ENCODE measurements around the gene CENPT. TPM values are rescaled to one million over a fixed set of nuclear protein-coding genes. Genes with fewer than 3 reads are reported as not detected.

CENPT gene
- total and polyA plus RNA-seq, 2 donors from 2014 or later = 25.3 to 42.5 TPM

DNA sequence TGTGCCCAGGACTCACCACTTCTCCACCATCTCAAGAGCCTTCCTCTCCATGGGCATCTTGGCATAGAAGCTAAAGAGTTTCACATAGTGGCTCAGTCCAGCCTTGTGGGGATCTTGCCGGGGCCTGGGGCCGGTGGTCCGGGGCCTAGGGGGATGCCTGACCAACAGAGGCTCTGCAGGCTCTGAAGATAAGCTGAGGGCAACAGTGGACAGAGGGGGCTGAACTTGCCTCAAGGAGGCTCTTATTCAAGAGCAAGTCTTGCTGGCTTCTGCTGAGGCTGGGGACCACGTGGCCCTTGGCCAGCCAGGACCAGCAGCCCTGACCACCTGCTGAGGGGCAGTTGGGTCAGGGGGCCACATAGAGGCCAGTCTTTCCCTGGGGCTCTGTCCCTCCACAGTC lies 18.8 kb downstream of the CENPT start:
- intact Hi-C loops (cut with DNase I) = no loop called here

DNA sequence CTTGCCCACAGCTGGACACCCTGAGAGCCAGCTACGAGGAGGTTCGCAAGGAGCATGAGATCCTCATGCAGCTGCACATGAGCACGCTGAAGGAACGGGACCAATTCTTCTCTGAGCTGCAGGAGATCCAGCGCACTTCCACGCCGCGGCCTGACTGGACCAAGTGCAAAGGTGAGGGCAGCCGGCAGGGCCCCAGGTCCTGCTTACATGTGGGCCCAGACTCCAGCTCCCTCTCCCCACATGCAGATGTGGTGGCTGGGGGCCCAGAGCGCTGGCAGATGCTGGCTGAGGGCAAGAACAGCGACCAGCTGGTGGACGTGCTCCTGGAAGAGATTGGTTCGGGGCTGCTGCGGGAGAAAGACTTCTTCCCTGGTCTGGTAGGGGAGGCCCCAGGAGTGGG lies 21.6 kb downstream of the CENPT start:
- no peaks in the 10 kb centered on the region for H3K4me1 ChIP-seq (ENCODE audit: control insufficient read depth in 2 of 3, insufficient read depth in 2 of 3, low read depth in 1 of 3, low read length in 3 of 3)
- no peak overlapping the region for H3K27ac ChIP-seq (ENCODE audit: low read depth in 2 of 2, low read length in 2 of 2)
- intact Hi-C loops (cut with DNase I) = no loop called here
- no peak overlapping the region for H3K4me3 ChIP-seq (ENCODE audit: low read length in 3 of 3)
- TF ChIP-seq, protein P1, sequence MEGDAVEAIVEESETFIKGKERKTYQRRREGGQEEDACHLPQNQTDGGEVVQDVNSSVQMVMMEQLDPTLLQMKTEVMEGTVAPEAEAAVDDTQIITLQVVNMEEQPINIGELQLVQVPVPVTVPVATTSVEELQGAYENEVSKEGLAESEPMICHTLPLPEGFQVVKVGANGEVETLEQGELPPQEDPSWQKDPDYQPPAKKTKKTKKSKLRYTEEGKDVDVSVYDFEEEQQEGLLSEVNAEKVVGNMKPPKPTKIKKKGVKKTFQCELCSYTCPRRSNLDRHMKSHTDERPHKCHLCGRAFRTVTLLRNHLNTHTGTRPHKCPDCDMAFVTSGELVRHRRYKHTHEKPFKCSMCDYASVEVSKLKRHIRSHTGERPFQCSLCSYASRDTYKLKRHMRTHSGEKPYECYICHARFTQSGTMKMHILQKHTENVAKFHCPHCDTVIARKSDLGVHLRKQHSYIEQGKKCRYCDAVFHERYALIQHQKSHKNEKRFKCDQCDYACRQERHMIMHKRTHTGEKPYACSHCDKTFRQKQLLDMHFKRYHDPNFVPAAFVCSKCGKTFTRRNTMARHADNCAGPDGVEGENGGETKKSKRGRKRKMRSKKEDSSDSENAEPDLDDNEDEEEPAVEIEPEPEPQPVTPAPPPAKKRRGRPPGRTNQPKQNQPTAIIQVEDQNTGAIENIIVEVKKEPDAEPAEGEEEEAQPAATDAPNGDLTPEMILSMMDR (IDR thresholded peaks at IDR 0.05; ENCODE audit: borderline replicate concordance, extremely low read depth, insufficient read depth) = no peak
- H3K36me3 ChIP-seq (ENCODE audit: control insufficient read depth in 2 of 3, insufficient read depth in 3 of 3, low read length in 3 of 3) = peaks cover 0 to 13% (median 7%) of the 10 kb centered on the region in 3 donors
- no peak overlapping the region for H3K9ac ChIP-seq (ENCODE audit: low read length in 3 of 3)
- FAIRE-seq = no peak
- H3K27me3 ChIP-seq (ENCODE audit: control insufficient read depth, insufficient read depth, low read length) = no peaks in the 10 kb centered on the region
- no peak for DNase-seq
- no peaks in the 10 kb centered on the region for H3K9me3 ChIP-seq (ENCODE audit: control insufficient read depth in 2 of 3, insufficient read depth in 1 of 3, low read length in 3 of 3)

More for the DNA sequence above, 18.8 kb downstream of the CENPT start:
- DNase-seq = no peak
- Histone ChIP-seq H3K9ac (ENCODE audit: low read length in 3 of 3) (no peak overlapping the region), H3K9me3 (ENCODE audit: control insufficient read depth in 2 of 3, insufficient read depth in 1 of 3, low read length in 3 of 3) (no peaks in the 10 kb centered on the region), H3K4me3 (ENCODE audit: low read length in 3 of 3) (no peak overlapping the region), H3K4me1 (ENCODE audit: control insufficient read depth in 2 of 3, insufficient read depth in 2 of 3, low read depth in 1 of 3, low read length in 3 of 3) (peaks cover 0 to 8% (median 3%) of the 10 kb centered on the region in 3 donors), H3K27ac (ENCODE audit: low read depth in 2 of 2, low read length in 2 of 2) (no peak overlapping the region), H3K27me3 (ENCODE audit: control insufficient read depth, insufficient read depth, low read length) (no peaks in the 10 kb centered on the region), H3K36me3 (ENCODE audit: control insufficient read depth in 2 of 3, insufficient read depth in 3 of 3, low read length in 3 of 3) (peaks cover 0 to 22% (median 10%) of the 10 kb centered on the region in 3 donors)
- TF ChIP-seq, protein P1 (IDR thresholded peaks at IDR 0.05; ENCODE audit: borderline replicate concordance, extremely low read depth, insufficient read depth) = no peak
- FAIRE-seq = no peak

DNA sequence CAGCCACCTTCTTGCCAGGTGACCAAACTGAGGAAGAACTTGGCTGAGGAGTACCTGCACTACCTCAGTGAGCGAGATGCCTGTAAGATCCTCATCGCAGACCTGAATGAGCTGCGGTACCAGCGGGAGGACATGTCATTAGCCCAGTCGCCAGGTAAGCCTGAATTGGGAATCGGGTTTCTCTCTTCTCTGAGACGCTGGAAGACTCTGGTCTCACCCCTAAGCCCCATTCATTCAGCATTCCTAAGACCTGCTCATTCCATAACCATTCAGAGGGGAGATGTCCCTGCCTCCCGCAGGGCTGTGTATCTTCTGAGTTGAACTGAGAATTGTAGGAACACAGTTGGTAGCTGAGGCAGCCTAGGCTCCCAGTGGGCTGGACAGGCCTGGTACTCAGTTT lies 22.4 kb downstream of the CENPT start:
- TF ChIP-seq, protein P1 (IDR thresholded peaks at IDR 0.05; ENCODE audit: borderline replicate concordance, extremely low read depth, insufficient read depth) = no peak
- H3K27me3 ChIP-seq (ENCODE audit: control insufficient read depth, insufficient read depth, low read length) = no peaks in the 10 kb centered on the region
- no peak overlapping the region for H3K9ac ChIP-seq (ENCODE audit: low read length in 3 of 3)
- no peaks in the 10 kb centered on the region for H3K4me1 ChIP-seq (ENCODE audit: control insufficient read depth in 2 of 3, insufficient read depth in 2 of 3, low read depth in 1 of 3, low read length in 3 of 3)
- H3K36me3 ChIP-seq (ENCODE audit: control insufficient read depth in 2 of 3, insufficient read depth in 3 of 3, low read length in 3 of 3) = peaks cover 0 to 9% (median 5%) of the 10 kb centered on the region in 3 donors
- no peak for FAIRE-seq
- H3K9me3 ChIP-seq (ENCODE audit: control insufficient read depth in 2 of 3, insufficient read depth in 1 of 3, low read length in 3 of 3) = no peaks in the 10 kb centered on the region
- H3K27ac ChIP-seq (ENCODE audit: low read depth in 2 of 2, low read length in 2 of 2) = no peak overlapping the region
- intact Hi-C loops (cut with DNase I) = no loop called here
- no peak overlapping the region for H3K4me3 ChIP-seq (ENCODE audit: low read length in 3 of 3)
- no peak for DNase-seq

DNA sequence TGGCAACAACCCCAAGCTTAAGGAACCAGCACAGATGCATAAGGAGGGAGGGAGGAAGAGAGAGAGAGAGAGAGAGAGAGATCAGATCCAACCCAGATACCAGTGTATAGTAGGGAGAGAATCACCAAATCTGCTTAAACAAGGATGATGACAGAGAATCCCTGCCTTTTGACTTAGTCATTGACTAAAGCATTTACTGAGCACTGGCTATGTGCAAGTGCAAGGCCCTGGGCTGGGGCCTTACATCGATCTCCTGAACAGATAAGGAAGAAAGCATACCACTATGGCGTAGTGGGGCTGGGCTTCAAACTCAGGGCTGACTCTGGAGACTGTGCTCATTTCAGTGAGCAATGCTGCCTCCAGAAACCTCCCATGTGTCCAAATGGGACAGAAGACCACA lies 25.0 kb downstream of the CENPT start:
- intact Hi-C loops (cut with DNase I) = no loop called here
- no peaks in the 10 kb centered on the region for H3K27me3 ChIP-seq (ENCODE audit: control insufficient read depth, insufficient read depth, low read length)
- TF ChIP-seq, protein P1 (IDR thresholded peaks at IDR 0.05; ENCODE audit: borderline replicate concordance, extremely low read depth, insufficient read depth) = no peak
- no peaks in the 10 kb centered on the region for H3K9me3 ChIP-seq (ENCODE audit: control insufficient read depth in 2 of 3, insufficient read depth in 1 of 3, low read length in 3 of 3)
- no peak overlapping the region for H3K9ac ChIP-seq (ENCODE audit: low read length in 3 of 3)
- FAIRE-seq (no peak), DNase-seq (no peak)
- no peak overlapping the region for H3K27ac ChIP-seq (ENCODE audit: low read depth in 2 of 2, low read length in 2 of 2)
- no peaks in the 10 kb centered on the region for H3K36me3 ChIP-seq (ENCODE audit: control insufficient read depth in 2 of 3, insufficient read depth in 3 of 3, low read length in 3 of 3)
- no peak overlapping the region for H3K4me3 ChIP-seq (ENCODE audit: low read length in 3 of 3)
- no peaks in the 10 kb centered on the region for H3K4me1 ChIP-seq (ENCODE audit: control insufficient read depth in 2 of 3, insufficient read depth in 2 of 3, low read depth in 1 of 3, low read length in 3 of 3)

Data from kidney (tissue), 14 donors.